ENCODE results near the gene CCDC71L. TPM values are rescaled to one million over a fixed set of nuclear protein-coding genes. Genes with fewer than 3 reads are reported as not detected.
"Not testable (repeated sequence)": the region's sequence is repeated elsewhere in the genome, so short reads cannot be mapped to it uniquely, and the experiment has no call there.

The CCDC71L gene
- total and polyA plus RNA-seq, 4 donors: 8.5 to 47.6 (median 23.4) TPM

DNA sequence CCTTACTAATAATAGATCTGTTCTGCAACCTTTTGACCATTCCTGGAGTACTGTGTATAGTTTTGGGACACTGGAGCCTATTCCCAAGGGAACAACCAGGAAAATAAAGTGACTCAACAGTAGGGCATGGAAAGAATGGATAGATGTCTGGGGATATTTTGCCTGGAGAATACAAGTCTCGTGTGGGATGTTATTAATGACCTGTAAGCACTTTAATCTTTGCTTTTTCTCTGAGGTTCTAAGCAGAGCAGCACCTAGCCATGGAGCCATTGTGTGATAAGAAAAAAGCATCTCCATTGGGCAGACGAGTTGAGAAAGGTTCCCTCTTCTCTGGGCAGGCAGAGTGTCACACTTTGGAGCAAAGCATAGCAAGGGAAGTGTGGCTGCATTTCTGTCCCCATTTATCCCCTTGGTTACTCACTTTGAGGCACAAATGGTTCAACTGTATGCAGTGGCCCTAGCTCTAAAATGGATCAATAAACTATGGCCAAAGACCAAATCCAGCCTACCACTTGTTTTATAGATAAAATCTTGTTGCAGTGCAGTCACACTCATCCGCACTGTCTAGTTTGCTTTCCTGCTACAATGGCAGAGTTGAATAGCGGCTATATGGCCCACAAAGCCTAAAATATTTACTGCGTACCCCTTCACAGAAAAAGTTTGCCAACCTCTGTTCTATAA lies 21.0 kb upstream of the CCDC71L start:
- Histone ChIP-seq H3K9ac (ENCODE audit: insufficient read depth in 1 of 2, low read length in 2 of 2) (no peak overlapping the region), H3K36me3 (ENCODE audit: control insufficient read depth in 4 of 4, insufficient read depth in 4 of 4, low read length in 4 of 4) (no peaks in the 10 kb centered on the region), H3K4me1 (ENCODE audit: control insufficient read depth in 5 of 5, insufficient read depth in 5 of 5, low read length in 5 of 5) (no peaks in the 10 kb centered on the region), H3K27me3 (ENCODE audit: control insufficient read depth in 3 of 3, insufficient read depth in 3 of 3, low read length in 2 of 3) (no peaks in the 10 kb centered on the region), H3K27ac (ENCODE audit: low read depth in 1 of 2, low read length in 1 of 2) (no peak overlapping the region), H3K9me3 (ENCODE audit: control insufficient read depth in 4 of 4, insufficient read depth in 3 of 4, low read length in 3 of 4) (no peaks in the 10 kb centered on the region), H3K4me3 (no peak overlapping the region)
- whole genome bisulfite sequencing, 2 donors: 64 to 79% methylated on average over 5 of the region's 5 CpGs
- ATAC-seq (ENCODE audit: insufficient read depth, low FRiP score): no peak
- TF ChIP-seq, protein P1, sequence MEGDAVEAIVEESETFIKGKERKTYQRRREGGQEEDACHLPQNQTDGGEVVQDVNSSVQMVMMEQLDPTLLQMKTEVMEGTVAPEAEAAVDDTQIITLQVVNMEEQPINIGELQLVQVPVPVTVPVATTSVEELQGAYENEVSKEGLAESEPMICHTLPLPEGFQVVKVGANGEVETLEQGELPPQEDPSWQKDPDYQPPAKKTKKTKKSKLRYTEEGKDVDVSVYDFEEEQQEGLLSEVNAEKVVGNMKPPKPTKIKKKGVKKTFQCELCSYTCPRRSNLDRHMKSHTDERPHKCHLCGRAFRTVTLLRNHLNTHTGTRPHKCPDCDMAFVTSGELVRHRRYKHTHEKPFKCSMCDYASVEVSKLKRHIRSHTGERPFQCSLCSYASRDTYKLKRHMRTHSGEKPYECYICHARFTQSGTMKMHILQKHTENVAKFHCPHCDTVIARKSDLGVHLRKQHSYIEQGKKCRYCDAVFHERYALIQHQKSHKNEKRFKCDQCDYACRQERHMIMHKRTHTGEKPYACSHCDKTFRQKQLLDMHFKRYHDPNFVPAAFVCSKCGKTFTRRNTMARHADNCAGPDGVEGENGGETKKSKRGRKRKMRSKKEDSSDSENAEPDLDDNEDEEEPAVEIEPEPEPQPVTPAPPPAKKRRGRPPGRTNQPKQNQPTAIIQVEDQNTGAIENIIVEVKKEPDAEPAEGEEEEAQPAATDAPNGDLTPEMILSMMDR (IDR thresholded peaks at IDR 0.05; ENCODE audit: control extremely low read depth, extremely low read depth): no peak
- DNase-seq: no peak

DNA sequence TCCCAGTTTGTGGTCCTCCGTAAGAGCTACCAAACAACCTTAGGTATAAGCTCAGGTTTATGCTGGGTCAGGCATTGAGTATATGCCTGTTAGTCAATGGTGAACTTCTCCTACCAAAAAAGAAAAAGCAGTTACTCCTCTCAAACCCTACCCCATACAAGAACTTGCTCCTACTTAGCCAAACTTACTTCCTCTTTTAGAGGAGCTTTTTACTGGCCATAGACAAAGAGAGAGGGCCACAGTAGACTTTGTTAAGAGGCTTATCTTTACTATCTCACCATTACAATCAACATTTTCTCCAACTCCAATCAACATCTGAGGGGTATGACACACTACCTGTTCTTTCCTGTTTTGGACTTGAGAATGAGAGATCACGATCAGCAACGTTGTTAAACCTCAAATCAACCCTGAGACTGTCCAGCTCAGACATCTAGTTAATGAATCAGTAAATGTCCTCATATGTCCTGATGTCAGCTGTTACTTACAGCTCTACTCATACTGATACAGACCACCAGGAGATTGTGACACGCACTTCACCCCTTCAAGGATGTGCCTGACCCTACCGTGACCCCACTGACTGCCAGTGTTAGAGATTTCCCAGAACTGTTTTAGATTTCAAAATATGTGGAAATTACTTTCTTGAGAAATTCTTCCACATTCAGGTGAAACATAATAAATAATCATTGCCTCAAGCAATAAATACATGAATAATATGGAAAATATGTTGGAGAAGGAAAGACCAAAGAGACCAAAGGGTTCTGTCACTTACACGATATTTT lies 18.4 kb upstream of the CCDC71L start:
- no peak for DNase-seq
- H3K27ac ChIP-seq (ENCODE audit: low read depth in 1 of 2, low read length in 1 of 2): no peak overlapping the region
- no peaks in the 10 kb centered on the region for H3K9me3 ChIP-seq (ENCODE audit: control insufficient read depth in 4 of 4, insufficient read depth in 3 of 4, low read length in 3 of 4)
- no peak overlapping the region for H3K4me3 ChIP-seq
- H3K36me3 ChIP-seq (ENCODE audit: control insufficient read depth in 4 of 4, insufficient read depth in 4 of 4, low read length in 4 of 4): no peaks in the 10 kb centered on the region
- 43 to 46% methylated on average over 6 of the region's 6 CpGs for WGBS, 2 donors
- no peaks in the 10 kb centered on the region for H3K27me3 ChIP-seq (ENCODE audit: control insufficient read depth in 3 of 3, insufficient read depth in 3 of 3, low read length in 2 of 3)
- ATAC-seq (ENCODE audit: insufficient read depth, low FRiP score): peak; percentile 69
- TF ChIP-seq, protein P1 (IDR thresholded peaks at IDR 0.05; ENCODE audit: control extremely low read depth, extremely low read depth): no peak
- no peak overlapping the region for H3K9ac ChIP-seq (ENCODE audit: insufficient read depth in 1 of 2, low read length in 2 of 2)
- H3K4me1 ChIP-seq (ENCODE audit: control insufficient read depth in 5 of 5, insufficient read depth in 5 of 5, low read length in 5 of 5): no peaks in the 10 kb centered on the region

DNA sequence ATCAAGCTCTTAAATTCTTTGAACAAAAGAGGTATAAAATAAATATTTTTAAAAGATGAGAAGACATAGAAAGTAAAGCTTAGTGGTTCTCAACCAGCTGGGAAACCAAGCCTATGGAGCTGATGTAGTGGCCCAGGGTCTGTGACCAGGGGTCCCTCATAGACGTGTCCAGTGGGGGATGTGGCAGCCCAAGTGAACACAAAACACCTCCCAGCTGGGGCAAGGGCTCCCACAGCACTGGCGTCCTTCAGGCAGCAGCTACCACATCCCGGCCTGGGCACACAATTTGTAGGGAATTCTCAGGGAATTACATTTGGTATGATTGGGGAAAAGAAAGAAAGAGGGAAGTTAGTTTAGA lies 17.8 kb upstream of the CCDC71L start:
- Histone ChIP-seq H3K4me1 (ENCODE audit: control insufficient read depth in 5 of 5, insufficient read depth in 5 of 5, low read length in 5 of 5) (no peaks in the 10 kb centered on the region), H3K9ac (ENCODE audit: insufficient read depth in 1 of 2, low read length in 2 of 2) (no peak overlapping the region), H3K36me3 (ENCODE audit: control insufficient read depth in 4 of 4, insufficient read depth in 4 of 4, low read length in 4 of 4) (no peaks in the 10 kb centered on the region), H3K27ac (ENCODE audit: low read depth in 1 of 2, low read length in 1 of 2) (no peak overlapping the region), H3K27me3 (ENCODE audit: control insufficient read depth in 3 of 3, insufficient read depth in 3 of 3, low read length in 2 of 3) (no peaks in the 10 kb centered on the region), H3K4me3 (no peak overlapping the region), H3K9me3 (ENCODE audit: control insufficient read depth in 4 of 4, insufficient read depth in 3 of 4, low read length in 3 of 4) (no peaks in the 10 kb centered on the region)
- TF ChIP-seq, protein P1 (IDR thresholded peaks at IDR 0.05; ENCODE audit: control extremely low read depth, extremely low read depth): no peak
- ATAC-seq (ENCODE audit: insufficient read depth, low FRiP score) (no peak), DNase-seq (no peak)
- 88 to 91% methylated on average over 3 of the region's 3 CpGs for WGBS, 2 donors

DNA sequence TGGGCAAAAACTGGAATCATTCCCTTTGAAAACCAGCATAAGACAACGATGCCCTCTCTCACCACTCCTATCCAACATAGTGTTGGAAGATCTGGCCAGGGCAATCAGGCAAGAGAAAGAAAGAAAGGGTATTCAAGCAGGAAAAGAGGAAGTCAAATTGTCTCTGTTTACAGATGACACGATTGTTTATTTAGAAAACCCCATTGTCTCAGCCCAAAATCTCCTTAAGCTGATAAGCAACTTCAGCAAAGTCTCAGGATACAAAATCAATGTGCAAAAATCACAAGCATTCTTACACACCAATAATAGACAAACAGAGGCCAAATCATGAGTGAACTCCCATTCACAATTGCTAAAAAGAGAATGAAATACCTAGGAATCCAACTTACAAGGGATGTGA lies 15.5 kb upstream of the CCDC71L start:
- WGBS, 2 donors: 69 to 76% methylated on average over 2 of the region's 2 CpGs
- H3K4me1 ChIP-seq (ENCODE audit: control insufficient read depth in 5 of 5, insufficient read depth in 5 of 5, low read length in 5 of 5); H3K9ac ChIP-seq (ENCODE audit: insufficient read depth in 1 of 2, low read length in 2 of 2); H3K36me3 ChIP-seq (ENCODE audit: control insufficient read depth in 4 of 4, insufficient read depth in 4 of 4, low read length in 4 of 4); H3K27ac ChIP-seq (ENCODE audit: low read depth in 1 of 2, low read length in 1 of 2); H3K4me3 ChIP-seq; ATAC-seq (ENCODE audit: insufficient read depth, low FRiP score); H3K9me3 ChIP-seq (ENCODE audit: control insufficient read depth in 4 of 4, insufficient read depth in 3 of 4, low read length in 3 of 4); DNase-seq; H3K27me3 ChIP-seq (ENCODE audit: control insufficient read depth in 3 of 3, insufficient read depth in 3 of 3, low read length in 2 of 3): not testable (repeated sequence)

DNA sequence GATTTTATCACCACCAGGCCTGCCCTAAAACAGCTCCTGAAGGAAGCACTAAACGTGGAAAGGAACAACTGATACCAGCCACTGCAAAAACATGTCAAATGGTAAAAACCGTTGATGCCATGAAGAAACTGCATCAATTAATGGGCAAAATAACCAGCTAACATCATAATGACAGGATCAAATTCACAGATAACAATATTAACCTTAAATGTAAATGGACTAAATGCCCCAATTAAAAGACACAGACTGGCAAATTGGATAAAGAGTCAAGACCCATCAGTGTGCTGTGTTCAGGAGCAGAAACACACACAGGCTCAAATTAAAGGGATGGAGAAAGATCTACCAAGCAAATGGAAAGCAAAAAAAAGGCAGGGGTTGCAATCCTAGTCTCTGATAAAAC lies 12.7 kb upstream of the CCDC71L start:
- H3K27me3 ChIP-seq (ENCODE audit: control insufficient read depth in 3 of 3, insufficient read depth in 3 of 3, low read length in 2 of 3); ATAC-seq (ENCODE audit: insufficient read depth, low FRiP score); H3K4me3 ChIP-seq; H3K27ac ChIP-seq (ENCODE audit: low read depth in 1 of 2, low read length in 1 of 2); DNase-seq; H3K9ac ChIP-seq (ENCODE audit: insufficient read depth in 1 of 2, low read length in 2 of 2); H3K4me1 ChIP-seq (ENCODE audit: control insufficient read depth in 5 of 5, insufficient read depth in 5 of 5, low read length in 5 of 5); H3K9me3 ChIP-seq (ENCODE audit: control insufficient read depth in 4 of 4, insufficient read depth in 3 of 4, low read length in 3 of 4); H3K36me3 ChIP-seq (ENCODE audit: control insufficient read depth in 4 of 4, insufficient read depth in 4 of 4, low read length in 4 of 4): not testable (repeated sequence)
- 80 to 92% methylated on average over 2 of the region's 2 CpGs for WGBS, 2 donors

DNA sequence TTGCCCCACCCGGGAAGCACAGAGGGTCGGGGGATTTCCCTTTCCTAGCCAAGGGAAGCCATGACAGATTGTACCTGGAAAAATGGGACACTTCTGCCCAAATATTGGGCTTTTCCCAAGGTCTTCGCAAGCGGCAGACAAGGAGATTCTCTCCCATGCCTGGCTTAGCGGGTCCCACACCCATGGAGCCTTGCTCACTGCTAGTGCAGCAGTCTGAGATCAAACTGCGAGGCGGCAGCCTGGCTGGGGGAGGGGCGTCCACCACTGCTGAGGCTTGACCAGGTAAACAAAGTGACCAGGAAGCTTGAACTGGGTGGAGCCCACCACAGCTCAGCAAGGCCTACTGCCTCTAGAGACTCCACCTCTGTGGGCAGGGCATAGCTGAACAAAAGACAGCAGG lies 11.0 kb upstream of the CCDC71L start:
- not testable (repeated sequence) for DNase-seq; H3K9me3 ChIP-seq (ENCODE audit: control insufficient read depth in 4 of 4, insufficient read depth in 3 of 4, low read length in 3 of 4); H3K27me3 ChIP-seq (ENCODE audit: control insufficient read depth in 3 of 3, insufficient read depth in 3 of 3, low read length in 2 of 3); H3K4me3 ChIP-seq; H3K4me1 ChIP-seq (ENCODE audit: control insufficient read depth in 5 of 5, insufficient read depth in 5 of 5, low read length in 5 of 5); H3K27ac ChIP-seq (ENCODE audit: low read depth in 1 of 2, low read length in 1 of 2); H3K36me3 ChIP-seq (ENCODE audit: control insufficient read depth in 4 of 4, insufficient read depth in 4 of 4, low read length in 4 of 4); H3K9ac ChIP-seq (ENCODE audit: insufficient read depth in 1 of 2, low read length in 2 of 2); ATAC-seq (ENCODE audit: insufficient read depth, low FRiP score)
- WGBS, 2 donors: 94 to 96% methylated on average over 8 of the region's 8 CpGs
